Measurements from ENCODE around the gene U2AF2. TPM values are rescaled to one million over a fixed set of nuclear protein-coding genes. Genes with fewer than 3 reads are reported as not detected.
A peak's percentile ranks its signal among the peaks of the same experiment; 100 is the strongest.

Gene U2AF2
- total and polyA plus RNA-seq, 2 experiments from 2014 or later: 73.1 to 233 TPM

GRCh38 chr19:55653651-55654322, 1.0 kb upstream of the U2AF2 start (continued):
- TF ChIP-seq ZNF462 (CRISPR knock-in tag; IDR thresholded peaks at IDR 0.05): no peak
- no peak for TF ChIP-seq EZH2 (IDR thresholded peaks at IDR 0.05; ENCODE audit: low read depth, unreplicated experiment)
- TF ChIP-seq NANOG (IDR thresholded peaks at IDR 0.05; ENCODE audit: borderline replicate concordance): no peak
- peak; percentile 68; the same call in 1 of the 2 replicates for TF ChIP-seq ETS1 (IDR thresholded peaks at IDR 0.05)
- no peak for TF ChIP-seq JUNB (IDR thresholded peaks at IDR 0.05; ENCODE audit: unreplicated experiment)
- TF ChIP-seq CTCF (conservative IDR thresholded peaks at IDR 0.05; ENCODE audit: low read depth in 2 of 2): peak; percentile 97 to 100

Measured in GM23338 (cell line).